Activated naive CD8-positive, alpha-beta T cell treated with anti-CD3 and anti-CD28 coated beads for 36 hours (primary cell): ENCODE measurements around the gene DDX4. TPM values are rescaled to one million over a fixed set of nuclear protein-coding genes. Genes with fewer than 3 reads are reported as not detected.

Source experiments
- DNase-seq: peaks from one replicate; pipeline ENCODE4 v3.0.0; 2021
- H3K27ac Mint-ChIP-seq: one replicate; pipeline ENCODE4 v1.8.0; 2022; ENCODE audit warnings: mild to moderate bottlenecking, moderate library complexity, mixed read lengths
- H3K27me3 Mint-ChIP-seq: one replicate; pipeline ENCODE4 v1.8.0; 2022; ENCODE audit warnings: mild to moderate bottlenecking, mixed read lengths
- H3K36me3 Mint-ChIP-seq: one replicate; pipeline ENCODE4 v1.8.0; 2021; ENCODE audit warnings: mild to moderate bottlenecking, mixed read lengths
- H3K4me1 Mint-ChIP-seq: one replicate; pipeline ENCODE4 v1.8.0; 2021; ENCODE audit warnings: mixed read lengths
- H3K4me3 Mint-ChIP-seq: one replicate; pipeline ENCODE4 v1.8.0; 2022; ENCODE audit warnings: mild to moderate bottlenecking, moderate library complexity, mixed read lengths
- H3K9me3 Mint-ChIP-seq: one replicate; pipeline ENCODE4 v1.8.0; 2022; ENCODE audit warnings: mixed read lengths
- total RNA-seq, 2 experiments: library from RNA; stranded (reverse); gene quantifications; one replicate each; pipeline ENCODE4 v1.2.3, GENCODE V29; 2021

DDX4 gene
- total RNA-seq, 2 experiments from 2014 or later = not detected

- peaks cover 22% of the 10 kb centered on the region for H3K4me1 Mint-ChIP-seq
- DNase-seq = no peak
- H3K27me3 Mint-ChIP-seq = no peaks in the 10 kb centered on the region
- peaks cover 3% of the 10 kb centered on the region for H3K36me3 Mint-ChIP-seq
- H3K4me3 Mint-ChIP-seq = no peak overlapping the region
- no peaks in the 10 kb centered on the region for H3K9me3 Mint-ChIP-seq
- H3K27ac Mint-ChIP-seq = no peak overlapping the region
These were observed 122.4 kb downstream of the DDX4 start for GRCh38 chr5:55860288-55860687.

- H3K36me3 Mint-ChIP-seq = peaks cover 3% of the 10 kb centered on the region
These were observed 122.8 kb downstream of the DDX4 start for GRCh38 chr5:55860709-55861108.

DNA sequence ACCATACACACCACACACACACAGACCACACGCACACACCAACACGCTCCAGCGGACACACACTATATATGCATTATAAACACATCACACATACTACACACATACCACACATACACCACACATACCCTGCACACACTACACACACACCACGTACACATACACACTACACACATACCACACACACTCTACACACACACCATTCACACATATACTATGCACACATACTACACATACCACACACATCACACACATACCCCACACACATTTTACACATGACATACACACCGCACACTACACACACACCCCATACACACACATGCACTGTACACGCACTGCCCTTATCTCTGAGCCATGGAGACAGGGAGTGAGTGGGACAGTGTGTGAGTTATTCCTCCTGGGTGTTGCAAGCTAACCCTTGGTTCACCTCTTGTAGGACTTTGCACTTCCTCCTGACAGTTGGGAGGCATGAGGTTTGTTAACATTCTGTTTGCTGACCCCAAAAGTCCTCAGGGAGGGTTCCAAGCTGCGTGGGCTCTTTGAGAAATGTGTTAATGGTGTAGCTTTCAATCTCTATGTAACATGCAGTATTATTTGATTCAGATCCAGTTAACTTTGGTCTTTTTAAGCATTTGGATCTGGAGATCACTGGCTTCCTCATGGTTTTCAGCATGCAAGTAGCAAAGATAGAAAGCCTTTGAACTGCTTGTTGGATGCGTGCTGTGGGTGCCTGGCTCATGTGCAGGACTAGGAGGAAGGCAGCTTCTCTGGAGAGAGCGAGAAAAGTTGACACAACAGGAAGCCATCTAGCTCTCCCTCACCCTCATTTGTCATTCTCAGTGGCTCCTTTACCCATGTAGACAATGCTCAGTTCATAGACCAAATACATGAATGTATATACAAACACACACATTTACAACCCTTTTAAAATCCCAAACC, 127.0 kb downstream of the DDX4 start:
- H3K9me3 Mint-ChIP-seq = no peaks in the 10 kb centered on the region
- no peak for DNase-seq
- H3K27ac Mint-ChIP-seq = no peak overlapping the region
- no peaks in the 10 kb centered on the region for H3K36me3 Mint-ChIP-seq
- no peaks in the 10 kb centered on the region for H3K27me3 Mint-ChIP-seq
- H3K4me3 Mint-ChIP-seq = no peak overlapping the region
- H3K4me1 Mint-ChIP-seq = peaks cover 10% of the 10 kb centered on the region

More at GRCh38 chr5:55860709-55861108, 122.8 kb downstream of the DDX4 start:
- peaks cover 18% of the 10 kb centered on the region for H3K4me1 Mint-ChIP-seq
- H3K9me3 Mint-ChIP-seq = no peaks in the 10 kb centered on the region
- no peak for DNase-seq
- no peak overlapping the region for H3K4me3 Mint-ChIP-seq
- H3K27me3 Mint-ChIP-seq = no peaks in the 10 kb centered on the region
- H3K27ac Mint-ChIP-seq = no peak overlapping the region

DNA sequence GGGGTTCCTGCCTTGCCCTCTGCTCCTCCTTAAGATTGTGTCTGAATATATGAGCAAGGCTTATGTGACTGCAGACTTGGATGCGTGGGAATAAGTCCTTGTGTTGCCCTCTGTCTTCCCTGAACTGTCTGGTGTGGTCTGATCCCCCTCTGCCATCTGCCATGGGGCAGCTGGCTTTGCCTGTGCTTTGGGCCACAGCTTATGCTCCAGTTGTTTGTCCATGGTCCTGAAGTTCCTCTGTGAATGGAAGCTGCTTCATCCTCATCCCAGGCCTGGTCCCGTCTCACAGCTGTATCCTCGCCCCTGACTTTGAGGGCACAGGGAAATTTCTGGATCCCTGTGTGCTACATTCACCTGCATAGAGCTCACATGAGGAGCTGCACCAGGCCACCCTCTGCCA, 128.0 kb downstream of the DDX4 start:
- H3K4me3 Mint-ChIP-seq = no peak overlapping the region
- peaks cover 10% of the 10 kb centered on the region for H3K4me1 Mint-ChIP-seq
- no peaks in the 10 kb centered on the region for H3K9me3 Mint-ChIP-seq
- no peak overlapping the region for H3K27ac Mint-ChIP-seq
- DNase-seq = no peak
- no peaks in the 10 kb centered on the region for H3K27me3 Mint-ChIP-seq
- no peaks in the 10 kb centered on the region for H3K36me3 Mint-ChIP-seq

GRCh38 chr5:55866485-55866884, 128.6 kb downstream of the DDX4 start:
- peaks cover 10% of the 10 kb centered on the region for H3K4me1 Mint-ChIP-seq
- H3K36me3 Mint-ChIP-seq = no peaks in the 10 kb centered on the region
- DNase-seq = no peak
- H3K27me3 Mint-ChIP-seq = no peaks in the 10 kb centered on the region
- no peak overlapping the region for H3K4me3 Mint-ChIP-seq
- H3K27ac Mint-ChIP-seq = no peak overlapping the region
- no peaks in the 10 kb centered on the region for H3K9me3 Mint-ChIP-seq

Other genes with a start within 250 kb of the DDX4 start
- gene PLPP1, start 203.1 kb upstream of the DDX4 start, total RNA-seq = 10 to 100 TPM; 21.3 to 23.1 TPM
- 10 to 100 TPM; 14.4 to 15.6 TPM for gene SLC38A9, start 25.7 kb upstream of the DDX4 start, total RNA-seq
- gene IL31RA, start 113.3 kb downstream of the DDX4 start, total RNA-seq = not detected